A549 treated with AZD9567 at 1 μM for 4 hours (cell line): ENCODE results near the gene EHD3. TPM values are rescaled to one million over a fixed set of nuclear protein-coding genes. Genes with fewer than 3 reads are reported as not detected.

Experiments
- total RNA-seq: library from RNA; stranded (reverse); fragments of 200-300 nt; extraction: Qiagen RNA extraction; gene quantifications from 5 replicates; pipeline ENCODE4 v1.2.3, GENCODE V29; 2022; ENCODE audit not compliant: insufficient read depth

The EHD3 gene
- total RNA-seq, result 4.9 to 7.1 TPM (median 6.3 TPM) in 5 replicates

DNA sequence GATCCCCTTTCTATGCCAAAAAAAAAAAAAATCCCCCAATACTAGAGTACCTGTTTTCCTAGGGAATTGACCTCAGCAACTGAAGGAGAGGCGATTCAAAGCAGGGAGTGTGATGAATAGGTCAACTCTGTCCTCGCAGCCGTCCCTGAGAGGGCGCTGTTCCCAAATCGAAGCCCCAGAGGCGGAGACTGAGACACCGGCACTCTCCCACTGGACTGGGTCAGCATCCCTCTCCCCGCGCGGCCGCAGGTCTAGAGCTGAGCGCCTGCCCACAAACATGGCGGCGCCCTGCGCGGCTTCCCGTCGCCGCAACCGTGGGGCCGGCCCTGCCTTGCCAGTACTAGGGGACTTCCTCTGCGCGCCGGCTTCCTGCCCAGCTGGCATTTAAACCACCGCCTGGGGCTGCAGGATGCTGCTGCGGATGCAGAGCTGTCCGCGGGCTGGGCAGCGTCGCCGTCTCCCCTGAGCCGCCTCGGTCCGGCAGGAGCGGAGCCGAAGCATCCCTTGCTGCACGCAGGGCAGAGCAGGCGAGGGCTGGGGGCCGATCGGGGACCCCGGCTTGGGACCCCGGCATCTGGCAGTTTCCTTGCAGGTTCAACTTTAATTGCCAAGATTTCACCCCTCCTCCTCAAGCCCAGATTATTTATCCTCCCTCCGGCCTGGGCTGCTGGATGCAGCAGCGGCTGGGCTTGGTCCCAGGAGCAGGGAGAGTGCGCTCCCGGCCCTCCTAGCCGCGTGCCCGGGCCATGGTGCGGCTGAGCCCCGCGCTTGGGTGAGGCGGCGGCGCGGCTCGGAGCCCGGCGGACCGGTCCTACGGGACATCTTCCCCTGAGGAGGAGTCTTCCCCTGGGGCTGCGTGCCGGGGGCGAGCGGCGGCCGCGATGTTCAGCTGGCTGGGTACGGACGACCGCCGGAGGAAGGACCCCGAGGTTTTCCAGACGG, at the start of gene EHD3:
TSS of gene EHD3 (plus strand) at position 412 of the 942 bp plus-strand sequence. CDS start at position 882, 470 bp downstream.

DNA sequence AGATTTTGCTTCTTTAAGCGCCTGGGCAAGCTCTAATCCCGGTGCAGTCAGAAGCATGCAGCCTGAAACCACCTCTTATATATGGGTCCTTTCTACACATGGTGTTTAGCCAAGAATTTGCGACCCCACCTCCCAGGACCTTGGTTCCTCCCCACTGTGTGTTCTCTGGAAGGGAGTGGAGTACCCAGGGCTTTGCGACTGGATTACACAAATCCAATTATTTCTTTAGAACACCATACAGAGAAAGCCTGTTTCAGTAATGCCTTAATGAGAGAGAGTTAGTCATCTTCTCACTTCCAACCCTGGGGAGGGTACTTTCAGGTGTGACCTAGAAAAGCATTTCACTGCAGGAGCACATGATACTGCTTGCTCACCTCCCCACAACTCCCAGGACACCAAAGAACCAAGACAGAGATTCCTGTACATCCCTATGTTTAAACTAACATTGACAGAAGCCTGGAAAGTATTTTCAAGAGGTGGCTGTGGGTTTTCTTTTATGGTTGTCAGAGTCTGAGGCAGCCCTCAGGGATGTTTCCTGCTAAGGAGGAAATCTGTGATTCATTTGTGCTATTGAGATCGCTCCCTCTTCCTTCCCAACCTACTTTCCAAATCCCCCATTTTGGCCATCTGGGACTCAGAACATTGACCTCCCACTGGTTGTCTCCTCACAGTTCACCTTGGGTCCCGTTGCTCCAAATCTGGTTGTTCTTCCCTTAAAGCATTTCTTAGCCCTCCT, 16.3 kb upstream of the EHD3 start, which contains the start of gene CAPN14:
TSS of gene CAPN14 (minus strand) at position 51 of the 736 bp plus-strand sequence. CDS start 12,068 bp downstream, outside the sequence.

Other genes starting within 250 kb of the EHD3 start
- gene GALNT14, start 95.7 kb upstream of the EHD3 start, total RNA-seq, result 42.6 to 52.5 TPM (median 43.7 TPM) in 5 replicates
- gene CAPN14, start 16.6 kb upstream of the EHD3 start, total RNA-seq, result 0.02 to 0.03 TPM (median 0.02 TPM) in 4 of 5 replicates, not detected in the other
- gene XDH, start 180.6 kb downstream of the EHD3 start, total RNA-seq, result 0.33 to 1.3 TPM (median 0.90 TPM) in 5 replicates